HEK293 (cell line): ENCODE measurements around the gene PRCC.

Experiments used
- CTCF ChIA-PET: fragments of 350-600 bp; formaldehyde crosslinking; extraction: SDS; loops from one replicate; lab custom pipeline; 2021; ENCODE audit warnings: antibody characterized with exemption; lab: Yijun Ruan, JAX
- POLR2A ChIA-PET: fragments of 300-600 bp; formaldehyde crosslinking; extraction: SDS; loops from one replicate; lab custom pipeline; 2020; ENCODE audit warnings: antibody characterized with exemption, inconsistent platforms; lab: Yijun Ruan, JAX
- H3K27ac ChIP-seq: fragments of 200-500 bp; sonication (Bioruptor generic); 2 replicates; pipeline ENCODE4 v1.5.1; 2014; ENCODE audit warnings: low read depth, low read length, control low read depth, inconsistent platforms; ENCODE audit errors: extremely low read depth
- H3K36me3 ChIP-seq, 2 experiments: fragments of 200-500 bp in 1 of 2; sonication (Bioruptor generic) in 1 of 2; 1 replicate in 1 of 2; 2 replicates in 1 of 2; pipeline ENCODE4 v1.5.1; 2014 to 2017; ENCODE audit warnings: inconsistent platforms in 2 of 2, low read length in 2 of 2; ENCODE audit not compliant: control insufficient read depth in 2 of 2, insufficient read depth in 1 of 2
- H3K4me1 ChIP-seq: fragments of 200-500 bp; sonication (Bioruptor generic); 2 replicates; pipeline ENCODE4 v1.5.1; 2014; ENCODE audit warnings: mild to moderate bottlenecking, low read length, inconsistent platforms; ENCODE audit not compliant: control insufficient read depth, insufficient read depth
- H3K4me3 ChIP-seq: 2 replicates; pipeline ENCODE4 v1.5.1; 2011; ENCODE audit warnings: low read depth, mild to moderate bottlenecking, control low read depth, low read length, moderate library complexity
- H3K9me3 ChIP-seq: fragments of 200-500 bp; sonication (Bioruptor generic); 2 replicates; pipeline ENCODE4 v1.5.1; 2014; ENCODE audit warnings: low read depth, low read length, inconsistent platforms; ENCODE audit not compliant: control insufficient read depth, insufficient read depth
- PRDM1 ChIP-seq: fragments of 450-650 bp; formaldehyde crosslinking; IDR thresholded peaks from 2 replicates; pipeline ENCODE4; 2016; ENCODE audit warnings: missing biosample characterization, missing genetic modification characterization
- RBAK ChIP-seq: fragments of 450-650 bp; formaldehyde crosslinking; IDR thresholded peaks from 2 replicates; pipeline ENCODE4 v1.5.1; 2016; ENCODE audit warnings: missing biosample characterization, missing genetic modification characterization
- REPIN1 ChIP-seq: fragments of 450-650 bp; formaldehyde crosslinking; IDR thresholded peaks from 2 replicates; pipeline ENCODE4 v1.5.1; 2017; ENCODE audit warnings: missing biosample characterization, missing genetic modification characterization, low read depth
- ZBTB17 ChIP-seq: fragments of 450-650 bp; formaldehyde crosslinking; IDR thresholded peaks from 2 replicates; pipeline ENCODE4 v1.5.1; 2016; ENCODE audit warnings: missing biosample characterization, missing genetic modification characterization
- ZBTB20 ChIP-seq: fragments of 450-650 bp; formaldehyde crosslinking; IDR thresholded peaks from 2 replicates; pipeline ENCODE4 v1.5.1; 2016; ENCODE audit warnings: missing biosample characterization, missing genetic modification characterization
- ZBTB21 ChIP-seq: fragments of 450-650 bp; formaldehyde crosslinking; IDR thresholded peaks from 2 replicates; pipeline ENCODE4 v1.5.1; 2017; ENCODE audit warnings: missing biosample characterization, missing genetic modification characterization
- ZEB2 ChIP-seq: fragments of 450-650 bp; formaldehyde crosslinking; IDR thresholded peaks from 2 replicates; pipeline ENCODE4 v1.5.1; 2016; ENCODE audit warnings: missing biosample characterization, missing genetic modification characterization
- ZNF146 ChIP-seq: fragments of 450-650 bp; formaldehyde crosslinking; IDR thresholded peaks from 2 replicates; pipeline ENCODE4 v1.5.1; 2016; ENCODE audit warnings: missing biosample characterization, missing genetic modification characterization
- ZNF16 ChIP-seq: fragments of 450-650 bp; formaldehyde crosslinking; IDR thresholded peaks from 2 replicates; pipeline ENCODE4 v1.5.1; 2016; ENCODE audit warnings: low read depth, missing biosample characterization, missing genetic modification characterization
- ZNF221 ChIP-seq: fragments of 450-650 bp; formaldehyde crosslinking; IDR thresholded peaks from 2 replicates; pipeline ENCODE4 v1.5.1; 2017; ENCODE audit warnings: missing biosample characterization, missing genetic modification characterization, borderline replicate concordance
- ZNF571 ChIP-seq: fragments of 450-650 bp; formaldehyde crosslinking; IDR thresholded peaks from 2 replicates; pipeline ENCODE4 v1.5.0; 2017; ENCODE audit warnings: missing biosample characterization, missing genetic modification characterization
- ZNF610 ChIP-seq: fragments of 450-650 bp; formaldehyde crosslinking; IDR thresholded peaks from 2 replicates; pipeline ENCODE4 v1.5.1; 2016; ENCODE audit warnings: missing biosample characterization, missing genetic modification characterization, borderline replicate concordance
- ZNF664 ChIP-seq: fragments of 450-650 bp; formaldehyde crosslinking; IDR thresholded peaks from 2 replicates; pipeline ENCODE4 v1.5.1; 2016; ENCODE audit warnings: missing biosample characterization, missing genetic modification characterization
- ZNF677 ChIP-seq: fragments of 450-650 bp; IDR thresholded peaks from 2 replicates; pipeline ENCODE4 v1.5.0; 2018; ENCODE audit warnings: missing biosample characterization, mild to moderate bottlenecking, missing genetic modification characterization, moderate library complexity
- TF ChIP-seq, protein P1 (sequence below): fragments of 450-650 bp; formaldehyde crosslinking; IDR thresholded peaks from 2 replicates; pipeline ENCODE4 v1.5.1; 2016; ENCODE audit warnings: missing biosample characterization, missing genetic modification characterization
- TF ChIP-seq, protein P2 (sequence below): fragments of 450-650 bp; formaldehyde crosslinking; IDR thresholded peaks from 2 replicates; pipeline ENCODE4 v1.5.1; 2016; ENCODE audit warnings: missing biosample characterization, missing genetic modification characterization

The PRCC gene

DNA sequence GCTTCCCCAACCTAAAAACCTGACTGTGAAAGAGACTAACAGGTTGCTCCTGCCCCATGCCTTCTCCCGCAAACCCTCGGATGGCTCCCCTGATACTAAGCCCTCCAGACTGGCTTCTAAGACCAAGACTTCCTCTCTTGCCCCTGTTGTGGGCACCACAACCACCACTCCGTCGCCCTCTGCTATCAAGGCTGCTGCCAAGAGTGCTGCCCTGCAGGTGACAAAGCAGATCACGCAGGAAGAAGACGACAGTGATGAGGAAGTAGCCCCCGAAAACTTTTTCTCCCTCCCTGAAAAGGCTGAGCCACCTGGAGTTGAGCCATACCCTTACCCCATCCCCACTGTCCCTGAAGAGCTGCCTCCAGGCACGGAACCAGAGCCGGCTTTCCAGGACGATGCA, 19.3 kb downstream of the PRCC start:
- Histone ChIP-seq H3K36me3 (peaks cover 43 to 92% of the 10 kb centered on the region in 2 experiments), H3K27ac (no peak overlapping the region), H3K4me1 (no peaks in the 10 kb centered on the region), H3K4me3 (no peak overlapping the region), H3K9me3 (no peaks in the 10 kb centered on the region)
- no peak for TF ChIP-seq ZBTB20 (tag by site-specific recombination)
- no peak for TF ChIP-seq ZEB2
- TF ChIP-seq ZNF16 (tag by site-specific recombination), result no peak
- TF ChIP-seq ZNF677 (tag by site-specific recombination), result no peak
- TF ChIP-seq RBAK (tag by site-specific recombination), result no peak
- no peak for TF ChIP-seq ZBTB21
- TF ChIP-seq ZNF610 (tag by site-specific recombination), result no peak
- POLR2A ChIA-PET, result no interaction called here
- CTCF ChIA-PET, result interaction anchor here (1.1 kb wide), 1 partner anchor 97 kb away, joined by 4 read pairs; no protein-coding TSS in a partner anchor

DNA sequence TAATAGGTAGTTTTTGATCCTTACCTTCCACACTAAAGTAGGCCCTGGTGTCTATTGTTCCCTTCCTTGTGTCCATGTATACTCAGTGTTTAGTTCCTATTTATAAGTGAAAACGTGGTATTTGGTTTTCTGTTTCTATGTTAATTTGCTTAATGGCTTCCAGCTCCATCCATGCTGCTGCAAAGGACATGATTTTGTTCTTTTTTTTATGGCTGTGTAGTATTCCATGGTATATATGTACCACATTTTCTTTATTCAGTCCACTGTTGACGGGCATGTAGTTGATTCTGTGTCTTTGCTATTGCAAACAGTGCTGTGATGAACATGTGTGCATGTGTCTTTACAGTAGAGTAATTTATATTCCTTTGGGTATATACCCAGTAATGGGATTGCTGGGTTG, 20.8 kb downstream of the PRCC start:
- CTCF ChIA-PET, result interaction anchor here (0.7 to 2.6 kb wide), 4 partner anchors 9 to 171 kb away, joined by 3 to 10 read pairs (median 6); no protein-coding TSS in a partner anchor

DNA sequence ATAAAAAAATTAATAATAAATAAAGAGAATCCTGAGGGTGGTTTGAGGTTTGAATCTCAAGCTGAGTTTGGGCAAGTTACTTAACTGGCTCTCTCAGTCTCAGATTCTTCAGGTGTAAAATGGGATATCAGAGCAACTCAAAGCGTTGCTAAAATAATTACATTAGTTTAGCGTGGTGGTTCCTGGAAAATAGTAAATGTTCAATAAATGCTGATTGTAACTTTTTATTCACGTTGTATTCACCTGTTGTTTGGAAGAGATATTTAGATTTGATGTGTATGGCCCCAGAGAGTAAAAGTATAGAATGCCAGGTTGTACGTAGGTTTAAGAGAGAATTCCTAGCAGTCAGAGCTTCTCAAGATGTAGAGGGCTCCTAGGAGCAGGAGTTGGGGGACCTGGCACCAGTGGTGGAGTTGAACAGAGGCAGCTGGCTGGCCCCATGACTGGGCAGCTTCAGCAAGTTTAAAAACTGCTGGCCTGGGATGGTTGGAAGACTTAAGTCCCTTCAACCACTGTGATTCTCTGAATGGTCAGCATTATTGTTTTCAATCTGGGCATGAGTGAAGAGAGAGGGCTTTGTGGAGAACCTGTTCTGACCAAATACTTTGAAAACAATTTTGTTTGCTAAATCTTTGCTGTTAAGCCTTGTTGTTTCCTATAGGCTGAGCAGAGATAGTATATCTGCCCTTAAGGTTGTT, 22.4 kb downstream of the PRCC start:
- CTCF ChIA-PET, result interaction anchor here (1.2 to 2.6 kb wide), 3 partner anchors 64 to 121 kb away, joined by 4 to 10 read pairs (median 6); partner anchors contain the start of gene INSRR
- Histone ChIP-seq H3K4me1 (no peaks in the 10 kb centered on the region), H3K9me3 (no peaks in the 10 kb centered on the region), H3K36me3 (peaks cover 57 to 92% of the 10 kb centered on the region in 2 experiments), H3K4me3 (no peak overlapping the region), H3K27ac (no peak overlapping the region)
- TF ChIP-seq, protein P1, sequence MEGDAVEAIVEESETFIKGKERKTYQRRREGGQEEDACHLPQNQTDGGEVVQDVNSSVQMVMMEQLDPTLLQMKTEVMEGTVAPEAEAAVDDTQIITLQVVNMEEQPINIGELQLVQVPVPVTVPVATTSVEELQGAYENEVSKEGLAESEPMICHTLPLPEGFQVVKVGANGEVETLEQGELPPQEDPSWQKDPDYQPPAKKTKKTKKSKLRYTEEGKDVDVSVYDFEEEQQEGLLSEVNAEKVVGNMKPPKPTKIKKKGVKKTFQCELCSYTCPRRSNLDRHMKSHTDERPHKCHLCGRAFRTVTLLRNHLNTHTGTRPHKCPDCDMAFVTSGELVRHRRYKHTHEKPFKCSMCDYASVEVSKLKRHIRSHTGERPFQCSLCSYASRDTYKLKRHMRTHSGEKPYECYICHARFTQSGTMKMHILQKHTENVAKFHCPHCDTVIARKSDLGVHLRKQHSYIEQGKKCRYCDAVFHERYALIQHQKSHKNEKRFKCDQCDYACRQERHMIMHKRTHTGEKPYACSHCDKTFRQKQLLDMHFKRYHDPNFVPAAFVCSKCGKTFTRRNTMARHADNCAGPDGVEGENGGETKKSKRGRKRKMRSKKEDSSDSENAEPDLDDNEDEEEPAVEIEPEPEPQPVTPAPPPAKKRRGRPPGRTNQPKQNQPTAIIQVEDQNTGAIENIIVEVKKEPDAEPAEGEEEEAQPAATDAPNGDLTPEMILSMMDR (tag by site-specific recombination), result no peak
- peak; percentile 58; the same call in 1 of the 2 replicates for TF ChIP-seq ZNF664 (tag by site-specific recombination)
- no peak for TF ChIP-seq ZNF571 (tag by site-specific recombination)
- TF ChIP-seq PRDM1 (tag by site-specific recombination), result no peak
- TF ChIP-seq ZBTB20 (tag by site-specific recombination), result no peak
- no peak for TF ChIP-seq ZBTB17 (tag by site-specific recombination)
- no peak for TF ChIP-seq REPIN1 (tag by site-specific recombination)
- no peak for TF ChIP-seq ZNF221 (tag by site-specific recombination)
- POLR2A ChIA-PET, result no interaction called here

More for the DNA sequence above, 20.8 kb downstream of the PRCC start:
- Histone ChIP-seq H3K36me3 (peaks cover 56 to 92% of the 10 kb centered on the region in 2 experiments), H3K9me3 (no peaks in the 10 kb centered on the region), H3K27ac (no peak overlapping the region), H3K4me1 (no peaks in the 10 kb centered on the region), H3K4me3 (no peak overlapping the region)
- POLR2A ChIA-PET, result no interaction called here
- TF ChIP-seq, protein P2, sequence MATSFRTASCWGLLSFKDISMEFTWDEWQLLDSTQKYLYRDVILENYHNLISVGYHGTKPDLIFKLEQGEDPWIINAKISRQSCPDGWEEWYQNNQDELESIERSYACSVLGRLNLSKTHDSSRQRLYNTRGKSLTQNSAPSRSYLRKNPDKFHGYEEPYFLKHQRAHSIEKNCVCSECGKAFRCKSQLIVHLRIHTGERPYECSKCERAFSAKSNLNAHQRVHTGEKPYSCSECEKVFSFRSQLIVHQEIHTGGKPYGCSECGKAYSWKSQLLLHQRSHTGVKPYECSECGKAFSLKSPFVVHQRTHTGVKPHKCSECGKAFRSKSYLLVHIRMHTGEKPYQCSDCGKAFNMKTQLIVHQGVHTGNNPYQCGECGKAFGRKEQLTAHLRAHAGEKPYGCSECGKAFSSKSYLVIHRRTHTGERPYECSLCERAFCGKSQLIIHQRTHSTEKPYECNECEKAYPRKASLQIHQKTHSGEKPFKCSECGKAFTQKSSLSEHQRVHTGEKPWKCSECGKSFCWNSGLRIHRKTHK (tag by site-specific recombination), result no peak
- peak; percentile 94 for TF ChIP-seq ZNF146 (tag by site-specific recombination)
